Large intestine (tissue), 12 donors: ENCODE measurements around the gene ENOX2. TPM values are rescaled to one million over a fixed set of nuclear protein-coding genes. Genes with fewer than 3 reads are reported as not detected.
"Not testable (repeated sequence)": the region's sequence is repeated elsewhere in the genome, so short reads cannot be mapped to it uniquely, and the experiment has no call there.

ENCODE experiments used
- DNase-seq, 2 donors: peaks; one replicate each; pipeline versions ENCODE4 v3.0.0 to v3.0.0-alpha.2; 2013
- H3K27ac ChIP-seq: one replicate; pipeline ENCODE4 v1.5.1; 2013; ENCODE audit warnings: low read length
- H3K27me3 ChIP-seq: 2 replicates; pipeline ENCODE4 v1.6.1; 2013; ENCODE audit warnings: low read length; ENCODE audit not compliant: control insufficient read depth, insufficient read depth
- H3K36me3 ChIP-seq: 2 replicates; pipeline ENCODE4 v1.6.1; 2013; ENCODE audit warnings: low read length; ENCODE audit not compliant: control insufficient read depth, insufficient read depth
- H3K4me1 ChIP-seq: one replicate; pipeline ENCODE4 v1.6.1; 2013; ENCODE audit warnings: low read length; ENCODE audit not compliant: control insufficient read depth, insufficient read depth
- H3K4me3 ChIP-seq: one replicate; pipeline ENCODE4 v1.5.1; 2013; ENCODE audit warnings: low read length
- H3K9me3 ChIP-seq: one replicate; pipeline ENCODE4 v1.6.1; 2013; ENCODE audit warnings: mild to moderate bottlenecking, low read depth, low read length, moderate library complexity; ENCODE audit not compliant: control insufficient read depth
- WGBS: methylation state at CpG from one replicate; pipeline ENCODE4 v1.1.5; 2013; ENCODE audit warnings: low lambda C conversion rate; ENCODE audit not compliant: insufficient coverage; 5-methylcytosine and 5-hydroxymethylcytosine counted together
- long read RNA-seq, 11 donors: transcript quantifications; one replicate each; lab custom pipeline, GENCODE V29; 2026
- polyA plus RNA-seq: library from polyadenylated mRNA; unstranded; fragments of 120-200 nt; gene quantifications from one replicate; pipeline ENCODE4 v1.2.1, GENCODE V29; 2013

The ENOX2 gene, protein sequence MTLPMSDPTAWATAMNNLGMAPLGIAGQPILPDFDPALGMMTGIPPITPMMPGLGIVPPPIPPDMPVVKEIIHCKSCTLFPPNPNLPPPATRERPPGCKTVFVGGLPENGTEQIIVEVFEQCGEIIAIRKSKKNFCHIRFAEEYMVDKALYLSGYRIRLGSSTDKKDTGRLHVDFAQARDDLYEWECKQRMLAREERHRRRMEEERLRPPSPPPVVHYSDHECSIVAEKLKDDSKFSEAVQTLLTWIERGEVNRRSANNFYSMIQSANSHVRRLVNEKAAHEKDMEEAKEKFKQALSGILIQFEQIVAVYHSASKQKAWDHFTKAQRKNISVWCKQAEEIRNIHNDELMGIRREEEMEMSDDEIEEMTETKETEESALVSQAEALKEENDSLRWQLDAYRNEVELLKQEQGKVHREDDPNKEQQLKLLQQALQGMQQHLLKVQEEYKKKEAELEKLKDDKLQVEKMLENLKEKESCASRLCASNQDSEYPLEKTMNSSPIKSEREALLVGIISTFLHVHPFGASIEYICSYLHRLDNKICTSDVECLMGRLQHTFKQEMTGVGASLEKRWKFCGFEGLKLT
- polyA plus RNA-seq = 15.4 TPM
- long read RNA-seq, donor 1 = 0 reads
- long read RNA-seq, donor 2, full-length matches to known transcripts = 1 of 1 reads
- long read RNA-seq, donor 2, partial matches to known transcripts = 0 of 1 reads
- long read RNA-seq, donor 2, other reads (novel, unspliced or antisense) = 0 of 1 reads
- long read RNA-seq, donor 3, full-length matches to known transcripts = 4 of 12 reads
- long read RNA-seq, donor 3, partial matches to known transcripts = 8 of 12 reads
- long read RNA-seq, donor 3, other reads (novel, unspliced or antisense) = 0 of 12 reads
- long read RNA-seq, donor 4, partial matches to known transcripts = 0 of 1 reads
- long read RNA-seq, donor 4, other reads (novel, unspliced or antisense) = 0 of 1 reads
- long read RNA-seq, donor 5, full-length matches to known transcripts = 2 of 2 reads
- long read RNA-seq, donor 5, partial matches to known transcripts = 0 of 2 reads
- long read RNA-seq, donor 5, other reads (novel, unspliced or antisense) = 0 of 2 reads
- long read RNA-seq, donor 6, full-length matches to known transcripts = 1 of 1 reads
- long read RNA-seq, donor 6, partial matches to known transcripts = 0 of 1 reads
- long read RNA-seq, donor 6, other reads (novel, unspliced or antisense) = 0 of 1 reads
- long read RNA-seq, donor 7 = 0 reads
- long read RNA-seq, donor 8 = 0 reads
- long read RNA-seq, donor 9 = 0 reads
- long read RNA-seq, donor 10, full-length matches to known transcripts = 1 of 7 reads
- long read RNA-seq, donor 10, partial matches to known transcripts = 6 of 7 reads
- long read RNA-seq, donor 10, other reads (novel, unspliced or antisense) = 0 of 7 reads
- long read RNA-seq, donor 11, full-length matches to known transcripts = 1 of 1 reads
- long read RNA-seq, donor 11, partial matches to known transcripts = 0 of 1 reads
- long read RNA-seq, donor 11, other reads (novel, unspliced or antisense) = 0 of 1 reads

- Histone ChIP-seq H3K36me3 (no peaks in the 10 kb centered on the region), H3K9me3 (no peaks in the 10 kb centered on the region), H3K4me1 (peaks cover 3% of the 10 kb centered on the region), H3K27me3 (no peaks in the 10 kb centered on the region), H3K27ac (peak within 1 kb of the TSS; percentile 47), H3K4me3 (peak within 1 kb of the TSS; percentile 75)
- peak; percentile 95 to 97 for DNase-seq
- no CpG with 5 or more reads among the region's 50 CpGs for WGBS
Measured at GRCh38 chrX:130902783-130903613, at the start of gene ENOX2. ENOX2 (minus strand) TSS chrX:130903209; CDS start chrX:130703216, 199,993 bp downstream.

- DNase-seq = no peak
- no peaks in the 10 kb centered on the region for H3K9me3 ChIP-seq
- no peaks in the 10 kb centered on the region for H3K27me3 ChIP-seq
- no peak overlapping the region for H3K4me3 ChIP-seq
- no CpG with 5 or more reads among the region's 2 CpGs for WGBS
- no peak overlapping the region for H3K27ac ChIP-seq
- no peaks in the 10 kb centered on the region for H3K4me1 ChIP-seq
- no peaks in the 10 kb centered on the region for H3K36me3 ChIP-seq
Measured at GRCh38 chrX:130952266-130953043, 49.4 kb upstream of the ENOX2 start.

DNA sequence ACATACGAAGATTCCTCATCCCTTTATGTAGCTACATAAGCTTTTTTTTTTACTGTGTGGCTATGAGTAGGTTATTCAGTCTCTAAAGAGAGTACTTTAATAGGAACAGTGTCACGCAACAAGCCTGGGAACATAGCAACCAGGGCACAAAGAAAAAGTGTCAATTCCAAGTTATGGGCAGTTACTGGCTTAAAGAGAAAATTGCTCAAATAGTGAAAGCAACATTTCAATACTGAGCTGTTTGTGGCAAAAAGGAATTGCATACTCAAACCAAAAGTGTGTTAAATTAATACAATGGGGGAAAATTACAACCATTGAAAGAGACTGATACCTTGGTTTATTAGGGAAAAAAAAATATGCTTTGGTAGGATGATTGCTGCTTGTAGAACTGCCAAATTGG is 41.2 kb upstream of the ENOX2 start:
- Histone ChIP-seq H3K4me1 (no peaks in the 10 kb centered on the region), H3K27ac (no peak overlapping the region), H3K4me3 (no peak overlapping the region), H3K27me3 (no peaks in the 10 kb centered on the region), H3K36me3 (no peaks in the 10 kb centered on the region), H3K9me3 (no peaks in the 10 kb centered on the region)
- DNase-seq = no peak
- WGBS = no CpG with 5 or more reads among the region's 2 CpGs

GRCh38 chrX:130937101-130937500 is 34.1 kb upstream of the ENOX2 start:
- H3K4me1 ChIP-seq = no peaks in the 10 kb centered on the region
- H3K36me3 ChIP-seq = no peaks in the 10 kb centered on the region
- DNase-seq = no peak
- H3K27ac ChIP-seq = no peak overlapping the region
- H3K9me3 ChIP-seq = no peaks in the 10 kb centered on the region
- H3K4me3 ChIP-seq = no peak overlapping the region
- no peaks in the 10 kb centered on the region for H3K27me3 ChIP-seq

DNA sequence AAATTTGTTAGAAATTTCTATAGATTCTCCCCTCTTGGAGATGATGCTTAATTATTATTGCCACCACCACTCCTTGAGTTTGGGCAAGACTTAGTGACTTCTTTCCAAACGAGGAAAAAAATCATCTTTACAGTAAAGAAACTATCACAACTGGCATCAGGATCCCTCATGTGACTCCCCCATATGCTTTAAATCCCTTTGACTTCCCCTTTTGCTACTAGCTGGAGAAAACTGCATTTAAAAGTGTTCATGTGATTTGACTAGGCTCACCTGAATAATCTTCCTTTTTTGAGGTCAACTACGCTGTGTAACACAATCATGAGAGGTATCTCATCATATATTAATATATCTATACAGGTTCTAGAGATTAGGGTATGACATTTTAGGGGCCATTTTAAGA is 30.3 kb upstream of the ENOX2 start:
- no CpG with 5 or more reads among the region's 2 CpGs for WGBS

DNA sequence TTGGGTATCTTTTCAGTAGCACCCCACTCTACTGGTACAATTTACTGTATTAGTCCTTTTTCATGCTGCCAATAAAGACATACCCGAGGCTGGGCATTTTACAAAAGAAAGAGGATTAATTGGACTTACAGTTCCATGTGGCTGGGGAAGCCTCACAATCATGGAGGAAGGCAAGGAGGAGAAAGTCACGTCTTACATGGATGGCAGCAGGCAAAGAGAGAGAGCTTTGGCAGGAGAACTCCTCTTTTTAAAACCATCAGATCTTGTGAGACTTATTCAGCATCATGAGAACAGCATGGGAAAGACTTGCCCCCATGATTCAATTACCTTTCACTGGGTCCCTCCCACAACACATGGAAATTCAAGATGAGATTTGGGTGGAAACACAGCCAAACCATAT is 17.4 kb upstream of the ENOX2 start:
- not testable (repeated sequence) for DNase-seq
- no CpG with 5 or more reads among the region's 2 CpGs for WGBS

More for the DNA sequence above, 30.3 kb upstream of the ENOX2 start:
- DNase-seq = no peak
- Histone ChIP-seq H3K4me3 (no peak overlapping the region), H3K36me3 (no peaks in the 10 kb centered on the region), H3K27me3 (no peaks in the 10 kb centered on the region), H3K27ac (no peak overlapping the region), H3K9me3 (no peaks in the 10 kb centered on the region), H3K4me1 (no peaks in the 10 kb centered on the region)

DNA sequence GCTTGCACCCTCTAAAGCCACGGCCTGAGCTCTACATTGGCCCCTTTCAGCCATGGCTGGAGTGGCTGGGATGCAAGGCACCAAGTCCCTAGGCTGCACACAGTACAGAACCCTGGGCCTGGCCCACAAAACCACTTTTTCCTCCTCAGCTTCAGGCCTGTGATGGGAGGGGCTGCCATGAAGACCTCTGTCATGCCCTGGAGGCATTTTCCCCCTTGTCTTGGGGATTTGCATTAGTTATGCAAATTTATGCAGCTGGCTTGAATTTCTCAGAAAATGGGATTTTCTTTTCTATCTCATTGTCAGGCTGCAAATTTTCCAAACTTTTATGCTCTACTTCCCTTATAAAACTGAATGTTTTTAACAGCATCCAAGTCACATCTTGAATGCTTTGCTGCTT is 16.7 kb upstream of the ENOX2 start:
- no CpG with 5 or more reads among the region's 1 CpG for WGBS
- not testable (repeated sequence) for H3K4me3 ChIP-seq

More for the DNA sequence above, 17.4 kb upstream of the ENOX2 start:
- H3K4me1 ChIP-seq, H3K27ac ChIP-seq, H3K36me3 ChIP-seq, H3K27me3 ChIP-seq, H3K9me3 ChIP-seq, H3K4me3 ChIP-seq: not testable (repeated sequence)

DNA sequence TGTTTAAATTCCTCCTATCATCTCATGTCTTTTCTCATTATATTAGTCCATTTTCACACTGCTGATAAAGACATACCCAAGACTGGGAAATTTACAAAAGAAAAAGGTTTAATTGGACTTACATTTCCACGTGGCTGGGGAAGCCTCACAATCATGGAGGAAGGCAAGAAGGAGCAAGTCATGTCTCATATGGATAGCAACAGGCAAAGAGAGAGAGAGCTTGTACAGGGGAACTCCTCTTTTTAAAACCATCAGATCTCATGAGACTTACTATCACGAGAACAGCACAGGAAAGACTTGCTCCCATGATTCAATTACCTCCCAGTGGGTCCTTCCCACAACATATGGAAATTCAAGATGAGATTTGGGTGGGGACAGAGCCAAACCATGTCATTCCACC is 15.5 kb upstream of the ENOX2 start:
- H3K4me1 ChIP-seq, DNase-seq, H3K36me3 ChIP-seq, H3K4me3 ChIP-seq, H3K27ac ChIP-seq, H3K27me3 ChIP-seq, H3K9me3 ChIP-seq: not testable (repeated sequence)
- no CpG with 5 or more reads among the region's 2 CpGs for WGBS

More for the DNA sequence above, 16.7 kb upstream of the ENOX2 start:
- not testable (repeated sequence) for H3K27ac ChIP-seq, H3K27me3 ChIP-seq, H3K36me3 ChIP-seq, H3K4me1 ChIP-seq, H3K9me3 ChIP-seq, DNase-seq
